A549 (cell line): ENCODE data around the gene KCNG2. TPM values are rescaled to one million over a fixed set of nuclear protein-coding genes. Genes with fewer than 3 reads are reported as not detected.

Experiments used
- ATAC-seq, 2 experiments: fragments of 200-7000 bp in 1 of 2; fragments of >200 bp in 1 of 2; cut with Nextera tagmentation in 1 of 2; cut with Tn5 transposase in 1 of 2; 3 replicates each; pipeline versions ENCODE4 v1.8.0 to v1.9.1; 2018 to 2020; ENCODE audit warnings: mild to moderate bottlenecking in 1 of 2, moderate library complexity in 1 of 2
- CTCF ChIA-PET: fragments of 300-600 bp; sonication (Branson Sonifier 250); formaldehyde crosslinking; extraction: SDS; loops from one replicate; lab custom pipeline; 2021; ENCODE audit warnings: antibody characterized with exemption, inconsistent platforms; lab: Yijun Ruan, JAX
- POLR2A ChIA-PET: fragments of 350-600 bp; formaldehyde crosslinking; extraction: SDS; loops from one replicate; lab custom pipeline; 2021; ENCODE audit warnings: antibody characterized with exemption, inconsistent platforms; lab: Yijun Ruan, JAX
- DNase-seq, 2 experiments: peaks; one replicate each; pipeline versions ENCODE4 v3.0.0 to v3.0.0-alpha.2; 2011 to 2016; ENCODE audit warnings: low read depth in 1 of 2, low spot score in 1 of 2
- FAIRE-seq: peaks from 2 replicates; lab custom pipeline; 2011; peaks lifted over from hg19 to GRCh38; lab: Jason Lieb, UNC
- H3K27ac ChIP-seq, 2 experiments: fragments of >200 bp; sonication (Bioruptor Twin); formaldehyde crosslinking; 3 replicates each; pipeline ENCODE4 v1.5.1; 2016 to 2017
- H3K4me1 ChIP-seq: fragments of >200 bp; sonication (Bioruptor Twin); formaldehyde crosslinking; 3 replicates; pipeline ENCODE4 v1.6.1; 2016
- H3K4me2 ChIP-seq: fragments of >200 bp; sonication (Bioruptor Twin); formaldehyde crosslinking; 3 replicates; pipeline ENCODE4 v1.6.1; 2016
- H3K4me3 ChIP-seq: fragments of >200 bp; sonication (Bioruptor Twin); formaldehyde crosslinking; 3 replicates; pipeline ENCODE4 v1.5.1; 2016
- H3K9me3 ChIP-seq: fragments of >200 bp; sonication (Bioruptor Twin); formaldehyde crosslinking; 3 replicates; pipeline ENCODE4 v1.6.1; 2016
- ATOH8 ChIP-seq: fragments of 250-450 bp; sonication (Bioruptor Pico); IDR thresholded peaks from 2 replicates; pipeline ENCODE4 v1.5.0; 2020; ENCODE audit warnings: low read depth, mild to moderate bottlenecking, moderate library complexity
- BCL3 ChIP-seq: fragments of >200 bp; sonication (Bioruptor Twin); formaldehyde crosslinking; IDR thresholded peaks from 3 replicates; pipeline ENCODE4 v1.6.1; 2016
- BHLHE40 ChIP-seq: IDR thresholded peaks from 2 replicates; pipeline ENCODE4 v1.6.1; 2012; ENCODE audit warnings: low read depth, low read length, inconsistent platforms
- CBX2 ChIP-seq: fragments of 200-600 bp; sonication (generic); IDR thresholded peaks from 2 replicates; pipeline ENCODE4 v1.6.1; 2016; ENCODE audit warnings: low read depth, mild to moderate bottlenecking, borderline replicate concordance
- CTCF ChIP-seq: fragments of >200 bp; sonication (Bioruptor Twin); formaldehyde crosslinking; IDR thresholded peaks from 3 replicates; pipeline ENCODE4 v1.5.1; 2016
- FOSB ChIP-seq: fragments of 250-450 bp; sonication (Bioruptor Pico); IDR thresholded peaks from 2 replicates; pipeline ENCODE4 v1.5.0; 2020; ENCODE audit warnings: mild to moderate bottlenecking, moderate library complexity
- FOSL2 ChIP-seq, 2 experiments: fragments of 450-650 bp in 1 of 2; fragments of >200 bp in 1 of 2; sonication (Bioruptor Twin) in 1 of 2; formaldehyde crosslinking; IDR thresholded peaks; 2 replicates each; pipeline versions ENCODE4 v1.5.0 to v1.6.1; 2016 to 2020; ENCODE audit warnings: mild to moderate bottlenecking in 1 of 2, moderate library complexity in 1 of 2
- FOXS1 ChIP-seq: fragments of 250-450 bp; sonication (Bioruptor Pico); IDR thresholded peaks from 2 replicates; pipeline ENCODE4 v1.5.0; 2020; ENCODE audit warnings: mild to moderate bottlenecking, moderate library complexity
- HOXB5 ChIP-seq: fragments of 250-450 bp; sonication (Bioruptor Pico); IDR thresholded peaks from 2 replicates; pipeline ENCODE4 v1.5.0; 2020; ENCODE audit warnings: mild to moderate bottlenecking, moderate library complexity
- JUN ChIP-seq, 2 experiments: fragments of >200 bp; sonication (Bioruptor Twin); formaldehyde crosslinking; IDR thresholded peaks; 2 replicates in 1 of 2; 3 replicates in 1 of 2; pipeline ENCODE4 v1.6.1; 2016 to 2017
- MAFK ChIP-seq: fragments of 450-650 bp; IDR thresholded peaks from 2 replicates; pipeline ENCODE4 v1.6.1; 2014; ENCODE audit not compliant: partially characterized antibody
- MYC ChIP-seq: IDR thresholded peaks from 2 replicates; pipeline ENCODE4 v1.6.1; 2012; ENCODE audit warnings: mild to moderate bottlenecking, inconsistent platforms, low read length, improper control_type of control experiment, borderline replicate concordance
- NPAS2 ChIP-seq: fragments of 250-450 bp; sonication (Bioruptor Pico); IDR thresholded peaks from 2 replicates; pipeline ENCODE4 v1.8.0; 2022; ENCODE audit warnings: mild to moderate bottlenecking, moderate library complexity, borderline replicate concordance
- NR3C1 ChIP-seq: fragments of >200 bp; sonication (Bioruptor Twin); formaldehyde crosslinking; IDR thresholded peaks from 3 replicates; pipeline ENCODE4 v1.6.1; 2017
- POLR2AphosphoS2 ChIP-seq: conservative IDR thresholded peaks from 2 replicates; pipeline ENCODE4 v1.6.1; 2012; ENCODE audit warnings: low read length, improper control_type of control experiment, inconsistent platforms
- RAD21 ChIP-seq, 2 experiments: fragments of >200 bp in 1 of 2; sonication (Bioruptor Twin) in 1 of 2; formaldehyde crosslinking in 1 of 2; IDR thresholded peaks in 1 of 2; conservative IDR thresholded peaks in 1 of 2; 2 replicates in 1 of 2; 3 replicates in 1 of 2; pipeline ENCODE4 v1.6.1; 2012 to 2018; ENCODE audit warnings: inconsistent platforms in 1 of 2
- RARB ChIP-seq: fragments of 250-450 bp; sonication (Bioruptor Pico); IDR thresholded peaks from 2 replicates; pipeline ENCODE4 v1.8.0; 2021; ENCODE audit warnings: mild to moderate bottlenecking, moderate library complexity
- RCOR1 ChIP-seq: fragments of 150-350 bp; IDR thresholded peaks from 2 replicates; pipeline ENCODE4 v1.6.1; 2014; ENCODE audit warnings: antibody characterized with exemption, low read length, low read depth
- RNF2 ChIP-seq: fragments of 200-600 bp; sonication (generic); IDR thresholded peaks from 2 replicates; pipeline ENCODE4 v1.6.1; 2016; ENCODE audit warnings: low read depth, mild to moderate bottlenecking, antibody characterized with exemption, moderate library complexity, borderline replicate concordance
- SMC3 ChIP-seq: fragments of >200 bp; sonication (Bioruptor Twin); formaldehyde crosslinking; IDR thresholded peaks from 3 replicates; pipeline ENCODE4 v1.6.1; 2018; ENCODE audit warnings: inconsistent platforms
- SREBF2 ChIP-seq: fragments of 450-650 bp; IDR thresholded peaks from 2 replicates; pipeline ENCODE4 v1.6.1; 2014; ENCODE audit warnings: mild to moderate bottlenecking, moderate library complexity
- WGBS: methylation state at CpG from one replicate; pipeline ENCODE4 v1.1.6; 2017; ENCODE audit errors: missing lambda C conversion rate; 5-methylcytosine and 5-hydroxymethylcytosine counted together
- polyA plus RNA-seq, 4 experiments: library from polyadenylated mRNA; depleted of rRNA in 3 of 4; stranded (reverse); fragments of >200 nt; fragmentation: RNase III in 1 of 4; extraction: RNeasy Plus Mini Kit Qiagen cat#74134 plus additional on column Dnase treatment in 1 of 4; gene quantifications; 2 replicates in 3 of 4; 3 replicates in 1 of 4; pipeline ENCODE4 v1.2.3, GENCODE V29; 2011 to 2017

Gene KCNG2
- polyA plus RNA-seq, 2 of the 4 experiments (the other 2 are of a cell fraction), result not detected

- no peaks in the 10 kb centered on the region for H3K9me3 ChIP-seq
- TF ChIP-seq BHLHE40 (no peak), POLR2AphosphoS2 (no peak), SMC3 (no peak), BCL3 (no peak), MAFK (peak; percentile 73), RAD21 (conservative IDR thresholded peaks at IDR 0.05 in 1 of 2, IDR thresholded peaks at IDR 0.05 in 1 of 2) (no peak)
- TF ChIP-seq, all 56 proteins: peak for 1
- CTCF ChIA-PET, result no interaction called here
- no peak overlapping the region for H3K4me3 ChIP-seq
- 92% methylated on average over 7 of the region's 16 CpGs for whole genome bisulfite sequencing
- H3K4me1 ChIP-seq, result no peaks in the 10 kb centered on the region
- ATAC-seq (no peak), DNase-seq (no peak), FAIRE-seq (no peak)
- H3K27ac ChIP-seq, result no peak overlapping the region
- no peak overlapping the region for H3K4me2 ChIP-seq
- POLR2A ChIA-PET, result no interaction called here
Measured at GRCh38 chr18:79910563-79911343, 113.0 kb downstream of the KCNG2 start.

- CTCF ChIA-PET, result no interaction called here
- 96% methylated on average over 4 of the region's 29 CpGs for WGBS
- no peak for DNase-seq
- Histone ChIP-seq H3K9me3 (no peaks in the 10 kb centered on the region), H3K4me3 (no peak overlapping the region), H3K4me2 (no peak overlapping the region), H3K4me1 (no peaks in the 10 kb centered on the region), H3K27ac (no peak overlapping the region)
- FAIRE-seq, result no peak
- TF ChIP-seq MYC (no peak), FOSL2 (IDR thresholded peaks at IDR 0.05) (no peak), FOSL2 (CRISPR knock-in tag; IDR thresholded peaks at IDR 0.05) (no peak), RNF2 (no peak), SREBF2 (no peak), FOXS1 (CRISPR knock-in tag) (no peak), CTCF (no peak), FOSB (CRISPR knock-in tag) (no peak)
- ATAC-seq, result no peak
- POLR2A ChIA-PET, result no interaction called here
Measured at GRCh38 chr18:79911344-79912270, 113.9 kb downstream of the KCNG2 start.

GRCh38 chr18:79912409-79912991, 114.8 kb downstream of the KCNG2 start:
- Histone ChIP-seq H3K4me1 (no peaks in the 10 kb centered on the region), H3K27ac (no peak overlapping the region), H3K4me3 (no peak overlapping the region), H3K4me2 (no peak overlapping the region), H3K9me3 (no peaks in the 10 kb centered on the region)
- ChIA-PET POLR2A (no interaction called here), CTCF (no interaction called here)
- 86% methylated on average over 18 of the region's 20 CpGs for WGBS
- FAIRE-seq (no peak), DNase-seq (no peak), ATAC-seq (no peak)
- TF ChIP-seq ATOH8 (CRISPR knock-in tag) (no peak), CBX2 (no peak), RCOR1 (no peak), NR3C1 (no peak), JUN (IDR thresholded peaks at IDR 0.05) (no peak), HOXB5 (CRISPR knock-in tag) (no peak), SREBF2 (no peak), CTCF (no peak), BCL3 (no peak), NPAS2 (CRISPR knock-in tag) (no peak), RAD21 (conservative IDR thresholded peaks at IDR 0.05 in 1 of 2, IDR thresholded peaks at IDR 0.05 in 1 of 2) (no peak), BHLHE40 (no peak), RARB (CRISPR knock-in tag) (no peak)
